ENCODE results near the gene AEBP1.

AEBP1 gene

DNA sequence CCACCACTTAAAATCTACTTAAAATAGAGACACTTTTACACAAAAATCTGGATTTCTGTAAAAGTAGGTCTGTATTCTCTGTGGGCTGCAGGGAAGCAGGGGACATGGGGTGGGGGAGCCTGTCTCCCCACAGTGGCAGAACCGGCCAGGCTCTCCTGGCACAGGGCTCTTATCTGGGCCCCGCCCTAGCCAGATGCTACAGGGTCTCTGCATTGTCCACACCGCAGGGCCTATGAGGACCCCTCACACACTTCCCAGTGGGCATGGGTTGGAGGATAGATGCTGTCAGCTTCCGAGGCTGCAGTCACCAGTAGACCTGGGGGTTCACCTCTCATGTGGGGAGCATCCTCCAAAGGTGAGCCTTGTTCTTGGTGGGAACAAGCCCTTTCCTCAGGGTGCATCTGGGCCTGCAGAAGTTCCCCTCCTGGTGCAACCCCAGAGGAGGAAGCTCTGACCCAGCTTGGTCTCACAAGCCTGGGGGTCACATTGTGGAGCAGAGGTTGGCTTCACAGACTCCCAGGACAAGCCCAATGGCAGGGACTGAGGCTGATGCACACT lies 52.4 kb downstream of the AEBP1 start:
- DNase-seq (ENCODE audit: low spot score), result no peak

- no peak for DNase-seq (ENCODE audit: low spot score)
Measured at GRCh38 chr7:44157116-44158080, 53.3 kb downstream of the AEBP1 start.

GRCh38 chr7:44158096-44158872 lies 54.1 kb downstream of the AEBP1 start:
- DNase-seq (ENCODE audit: low spot score), result no peak

DNA sequence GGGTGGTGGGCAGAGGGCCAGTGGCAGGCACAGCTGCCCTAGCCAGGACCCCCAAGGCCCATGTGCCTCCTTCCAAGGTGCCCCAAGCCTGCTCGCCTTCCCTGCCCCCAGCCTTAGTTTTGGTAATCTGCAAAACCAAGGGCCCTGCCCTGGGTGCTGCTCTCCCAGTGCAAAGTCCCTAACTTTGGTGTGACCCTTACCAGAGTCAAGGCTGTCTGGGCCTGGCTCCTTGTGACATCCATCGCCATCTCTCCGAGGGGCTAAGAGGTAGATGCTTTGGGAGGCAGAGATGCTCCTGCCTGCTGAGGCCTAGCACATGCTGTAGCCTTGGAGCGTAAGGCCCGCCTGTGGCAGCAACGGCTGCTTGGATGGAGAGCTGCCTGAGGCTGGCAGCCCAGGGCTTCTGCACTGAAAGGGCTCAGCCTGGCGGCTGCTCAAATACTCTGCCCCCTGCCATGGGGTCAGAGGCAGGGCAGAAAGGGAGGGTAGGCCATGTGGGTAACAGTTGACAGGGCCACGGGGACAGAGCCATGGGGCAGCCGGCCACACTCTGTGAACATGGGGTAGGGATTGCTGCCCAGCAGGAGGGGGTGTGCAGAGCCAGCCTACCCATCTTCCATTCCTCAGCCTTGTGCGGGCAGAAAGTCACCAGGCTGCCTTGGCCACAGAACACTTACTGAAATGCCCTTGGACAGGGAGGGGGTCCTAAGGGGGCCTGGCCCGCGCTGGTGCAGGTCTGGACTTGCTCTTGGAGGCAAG lies 54.9 kb downstream of the AEBP1 start:
- peak; percentile 19 for DNase-seq (ENCODE audit: low spot score)

DNA sequence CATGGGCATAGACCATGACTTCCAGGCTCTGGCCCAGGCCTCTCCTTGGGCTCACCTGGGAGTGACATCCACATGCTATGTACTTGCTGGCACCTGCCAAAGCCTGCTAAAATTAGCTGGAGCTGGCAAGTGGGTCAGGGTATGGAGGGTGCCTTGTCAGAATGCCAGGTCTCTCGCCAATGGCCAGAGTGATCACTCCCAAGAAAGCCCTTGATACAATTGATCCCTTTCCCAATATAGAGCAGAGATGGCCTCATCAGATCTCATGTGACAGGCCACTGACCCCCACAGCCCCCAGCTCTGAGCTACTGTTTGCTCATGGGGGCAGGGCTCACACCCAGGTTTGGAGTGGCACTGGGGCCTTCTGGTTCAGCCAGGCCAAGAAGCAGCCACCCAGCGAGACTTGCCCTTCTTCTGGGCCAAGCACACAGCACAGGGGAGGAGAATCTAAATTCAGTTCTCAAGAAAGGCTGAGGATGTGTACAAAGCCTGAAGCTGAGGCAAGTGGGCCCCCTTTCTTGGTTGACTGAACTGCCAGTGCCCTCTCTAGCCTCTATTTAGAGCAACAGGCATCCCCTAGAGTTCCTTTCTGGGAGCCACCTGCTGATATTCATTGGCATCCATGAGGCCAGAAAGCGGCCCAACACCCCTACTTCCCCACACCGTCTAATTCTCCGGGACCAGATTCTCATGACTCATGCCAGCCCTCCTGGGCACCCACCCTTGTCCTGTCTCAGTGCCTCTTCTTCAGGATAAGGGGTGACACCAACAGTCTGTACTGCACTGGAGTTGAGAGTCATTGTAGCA lies 55.9 kb downstream of the AEBP1 start:
- DNase-seq (ENCODE audit: low spot score), result no peak

DNA sequence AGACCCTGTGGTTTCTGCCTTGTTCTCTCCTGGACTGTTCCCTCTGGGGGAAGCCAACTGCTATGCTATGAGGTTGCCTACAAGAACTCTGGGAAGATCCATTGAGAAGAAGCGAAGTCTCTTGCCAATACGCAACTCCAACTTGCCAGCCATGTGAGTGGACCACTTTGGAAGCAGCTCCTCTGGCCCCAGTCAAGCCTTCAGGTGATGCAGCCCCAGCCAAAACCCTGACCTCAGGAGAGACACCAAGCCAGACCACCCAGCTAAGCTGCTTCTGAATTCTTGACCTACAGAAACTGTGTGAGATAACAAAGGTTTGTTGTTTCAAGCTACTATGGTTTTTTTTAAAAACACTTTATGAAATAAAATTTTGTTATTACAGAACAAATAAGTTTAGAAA lies 57.2 kb downstream of the AEBP1 start:
- no peak for DNase-seq (ENCODE audit: low spot score)

DNA sequence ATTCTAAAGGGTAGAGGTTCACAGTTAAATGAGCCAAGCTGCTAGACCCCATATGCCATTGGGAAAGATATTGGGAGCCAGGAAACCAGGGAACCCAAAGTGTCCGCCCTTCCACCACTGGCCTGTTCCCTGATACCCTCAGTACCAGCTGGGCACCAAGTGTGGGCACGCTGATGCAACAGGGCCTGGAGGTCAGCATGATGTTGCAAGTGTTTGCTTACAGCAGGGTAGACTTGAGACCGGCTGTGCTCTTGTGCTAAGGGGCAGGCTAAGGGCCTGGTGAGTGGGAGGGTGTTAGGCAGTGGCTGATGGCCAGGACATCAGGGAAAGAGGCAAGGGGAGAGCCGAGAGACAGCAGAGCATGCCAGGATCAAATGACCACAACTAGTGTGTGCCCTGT lies 58.0 kb downstream of the AEBP1 start:
- no peak for DNase-seq (ENCODE audit: low spot score)

DNA sequence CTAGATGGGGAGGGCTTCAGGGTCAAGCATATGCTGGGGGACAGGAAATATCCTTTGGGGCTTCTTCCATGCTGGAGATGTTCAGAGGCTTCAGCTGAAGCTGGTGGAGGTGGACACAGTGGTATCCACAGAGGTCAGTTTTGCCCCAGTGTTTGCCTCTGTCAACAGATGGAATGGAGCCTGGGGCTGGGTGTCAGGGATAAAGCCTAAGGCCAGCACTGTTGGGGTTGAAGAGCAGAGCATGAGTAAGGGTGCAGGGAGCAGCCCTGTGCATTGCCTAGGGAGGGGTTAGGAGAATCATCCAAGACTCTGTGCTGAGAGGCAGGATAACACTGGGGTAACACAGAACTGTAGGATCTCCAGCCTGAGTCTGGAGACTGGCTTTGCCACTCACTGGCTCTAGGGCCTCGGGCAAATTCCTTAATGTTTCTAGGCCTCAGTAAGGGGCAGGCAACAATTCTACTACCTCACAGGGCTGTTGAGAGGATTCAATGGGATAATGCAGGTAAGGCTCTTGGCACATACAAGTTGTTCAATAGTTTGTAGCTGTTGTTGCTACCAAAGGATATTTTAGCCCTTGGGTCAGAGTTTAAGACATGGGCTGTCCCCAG lies 58.7 kb downstream of the AEBP1 start:
- no peak for DNase-seq (ENCODE audit: low spot score)

- DNase-seq (ENCODE audit: low spot score), result no peak
Measured at GRCh38 chr7:44163591-44163990, 59.4 kb downstream of the AEBP1 start.

Measured in pons (tissue), 1 donor.